HepG2 (cell line): ENCODE results near the gene MIEF2. TPM values are rescaled to one million over a fixed set of nuclear protein-coding genes. Genes with fewer than 3 reads are reported as not detected.

Experiments
- BRCA1 ChIP-seq: sonication (generic); formaldehyde crosslinking; IDR thresholded peaks from 2 replicates; pipeline ENCODE4 v1.4.0; 2020; ENCODE audit warnings: missing genetic modification reagents
- CREB3 ChIP-seq: sonication (generic); formaldehyde crosslinking; IDR thresholded peaks from 2 replicates; pipeline ENCODE4 v1.5.0; 2020; ENCODE audit warnings: missing genetic modification reagents
- FOSL1 ChIP-seq: sonication (generic); formaldehyde crosslinking; IDR thresholded peaks from 2 replicates; pipeline ENCODE4 v1.9.0; 2021; ENCODE audit warnings: missing genetic modification reagents, borderline replicate concordance
- GRHL1 ChIP-seq: sonication (generic); formaldehyde crosslinking; conservative IDR thresholded peaks from 2 replicates; pipeline ENCODE4 v1.8.0; 2022; ENCODE audit warnings: missing genetic modification reagents
- KDM3A ChIP-seq: IDR thresholded peaks from 2 replicates; pipeline ENCODE4 v1.6.1; 2018; ENCODE audit warnings: low read depth, missing compliant biosample characterization
- KLF9 ChIP-seq: IDR thresholded peaks from 2 replicates; pipeline ENCODE4 v1.6.1; 2016; ENCODE audit warnings: low read depth
- MZF1 ChIP-seq: sonication (generic); formaldehyde crosslinking; IDR thresholded peaks from 2 replicates; pipeline ENCODE4 v1.8.1; 2023; ENCODE audit warnings: mild to moderate bottlenecking, missing genetic modification reagents, borderline replicate concordance
- NCOA1 ChIP-seq: sonication (generic); formaldehyde crosslinking; IDR thresholded peaks from 2 replicates; pipeline ENCODE4 v1.9.0; 2021; ENCODE audit warnings: missing genetic modification reagents
- POLR2G ChIP-seq: fragments of 200-400 bp; formaldehyde crosslinking; IDR thresholded peaks from 2 replicates; pipeline ENCODE4 v1.6.1; 2018; ENCODE audit warnings: mild to moderate bottlenecking, low read depth, low read length, moderate library complexity
- SP5 ChIP-seq: IDR thresholded peaks from 2 replicates; pipeline ENCODE4 v1.6.1; 2016; ENCODE audit warnings: low read depth, borderline replicate concordance
- TMF1 ChIP-seq: sonication (generic); formaldehyde crosslinking; IDR thresholded peaks from 2 replicates; pipeline ENCODE4 v1.8.1; 2022; ENCODE audit warnings: low read depth, missing genetic modification reagents
- ZFX ChIP-seq: sonication (generic); formaldehyde crosslinking; IDR thresholded peaks from 2 replicates; pipeline ENCODE4 v1.4.0; 2020; ENCODE audit warnings: mild to moderate bottlenecking, low read depth, missing genetic modification reagents, moderate library complexity
- ZNF207 ChIP-seq: fragments of 450-650 bp; IDR thresholded peaks from 2 replicates; pipeline ENCODE4 v1.6.1; 2016; ENCODE audit warnings: antibody characterized with exemption, borderline replicate concordance
- ZNF510 ChIP-seq: sonication (generic); formaldehyde crosslinking; IDR thresholded peaks from 2 replicates; pipeline ENCODE4 v1.4.0; 2020; ENCODE audit warnings: low read depth, mild to moderate bottlenecking, missing genetic modification reagents
- ZNF687 ChIP-seq: sonication (generic); formaldehyde crosslinking; IDR thresholded peaks from 2 replicates; pipeline ENCODE4 v1.5.1; 2020; ENCODE audit warnings: mild to moderate bottlenecking, missing genetic modification reagents, moderate library complexity
- ZNF839 ChIP-seq: sonication (generic); formaldehyde crosslinking; IDR thresholded peaks from 2 replicates; pipeline ENCODE4 v1.4.0; 2020; ENCODE audit warnings: missing genetic modification reagents, mild to moderate bottlenecking, borderline replicate concordance
- polyA plus RNA-seq, 8 experiments: library from polyadenylated mRNA; depleted of rRNA in 3 of 8; stranded (reverse) in 7 of 8; unstranded in 1 of 8; fragments of >200 nt; fragmentation: Illumina TruSeq in 4 of 8; extraction: Trizol in 4 of 8; gene quantifications; 2 replicates each; pipeline versions ENCODE4 v1.2.1 to v1.2.3, GENCODE V29; 2011 to 2016; ENCODE audit warnings: low read depth in 4 of 8, missing spikeins in 1 of 8, mixed read lengths in 1 of 8; ENCODE audit not compliant: insufficient read depth in 1 of 8
- total RNA-seq, 5 experiments: library from RNA; depleted of rRNA; stranded (reverse); fragments of >200 nt; fragmentation: Illumina TruSeq; extraction: Trizol; gene quantifications; 2 replicates each; pipeline ENCODE4 v1.2.3, GENCODE V29; 2016; ENCODE audit warnings: low read depth in 1 of 5
- TF ChIP-seq, protein P1 (sequence below): sonication (generic); formaldehyde crosslinking; IDR thresholded peaks from 2 replicates; pipeline ENCODE4 v1.8.1; 2023; ENCODE audit warnings: mild to moderate bottlenecking, inconsistent platforms, moderate library complexity, missing genetic modification reagents, borderline replicate concordance
- TF ChIP-seq, protein P2 (sequence below): sonication (generic); formaldehyde crosslinking; IDR thresholded peaks from 2 replicates; pipeline ENCODE4 v1.9.0; 2022; ENCODE audit warnings: low read depth, missing genetic modification reagents
- TF ChIP-seq, protein P3 (sequence below): sonication (generic); formaldehyde crosslinking; IDR thresholded peaks from 2 replicates; pipeline ENCODE4 v1.5.0; 2020; ENCODE audit warnings: missing genetic modification reagents, mild to moderate bottlenecking, borderline replicate concordance

The MIEF2 gene
- total and polyA plus RNA-seq, 2 of the 13 experiments (the other 11 are each of a cell fraction or from before 2014, with no cell fraction given): 6.0 to 8.0 TPM

GRCh38 chr17:18257982-18258355, 2.5 kb upstream of the MIEF2 start (continued):
- TF ChIP-seq KDM3A (CRISPR knock-in tag): no peak
- no peak for TF ChIP-seq CREB3
- TF ChIP-seq, protein P1, sequence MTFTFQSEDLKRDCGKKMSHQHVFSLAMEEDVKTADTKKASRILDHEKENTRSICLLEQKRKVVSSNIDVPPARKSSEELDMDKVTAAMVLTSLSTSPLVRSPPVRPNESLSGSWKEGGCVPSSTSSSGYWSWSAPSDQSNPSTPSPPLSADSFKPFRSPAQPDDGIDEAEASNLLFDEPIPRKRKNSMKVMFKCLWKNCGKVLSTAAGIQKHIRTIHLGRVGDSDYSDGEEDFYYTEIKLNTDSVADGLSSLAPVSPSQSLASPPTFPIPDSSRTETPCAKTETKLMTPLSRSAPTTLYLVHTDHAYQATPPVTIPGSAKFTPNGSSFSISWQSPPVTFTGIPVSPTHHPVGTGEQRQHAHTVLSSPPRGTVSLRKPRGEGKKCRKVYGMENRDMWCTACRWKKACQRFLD (CRISPR knock-in tag): 0 out of 2 replicates have a peak, but pooled peaks have one; percentile 23
- TF ChIP-seq, protein P2, sequence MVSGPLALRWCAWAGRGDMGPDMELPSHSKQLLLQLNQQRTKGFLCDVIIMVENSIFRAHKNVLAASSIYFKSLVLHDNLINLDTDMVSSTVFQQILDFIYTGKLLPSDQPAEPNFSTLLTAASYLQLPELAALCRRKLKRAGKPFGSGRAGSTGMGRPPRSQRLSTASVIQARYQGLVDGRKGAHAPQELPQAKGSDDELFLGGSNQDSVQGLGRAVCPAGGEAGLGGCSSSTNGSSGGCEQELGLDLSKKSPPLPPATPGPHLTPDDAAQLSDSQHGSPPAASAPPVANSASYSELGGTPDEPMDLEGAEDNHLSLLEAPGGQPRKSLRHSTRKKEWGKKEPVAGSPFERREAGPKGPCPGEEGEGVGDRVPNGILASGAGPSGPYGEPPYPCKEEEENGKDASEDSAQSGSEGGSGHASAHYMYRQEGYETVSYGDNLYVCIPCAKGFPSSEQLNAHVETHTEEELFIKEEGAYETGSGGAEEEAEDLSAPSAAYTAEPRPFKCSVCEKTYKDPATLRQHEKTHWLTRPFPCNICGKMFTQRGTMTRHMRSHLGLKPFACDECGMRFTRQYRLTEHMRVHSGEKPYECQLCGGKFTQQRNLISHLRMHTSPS (CRISPR knock-in tag): 0 out of 2 replicates have a peak, but pooled peaks have one; percentile 56
- no peak for TF ChIP-seq ZNF207
- no peak for TF ChIP-seq FOSL1 (CRISPR knock-in tag)
- TF ChIP-seq POLR2G: no peak
- 0 out of 2 replicates have a peak, but pooled peaks have one; percentile 27 for TF ChIP-seq KLF9 (CRISPR knock-in tag)
- TF ChIP-seq, protein P3, sequence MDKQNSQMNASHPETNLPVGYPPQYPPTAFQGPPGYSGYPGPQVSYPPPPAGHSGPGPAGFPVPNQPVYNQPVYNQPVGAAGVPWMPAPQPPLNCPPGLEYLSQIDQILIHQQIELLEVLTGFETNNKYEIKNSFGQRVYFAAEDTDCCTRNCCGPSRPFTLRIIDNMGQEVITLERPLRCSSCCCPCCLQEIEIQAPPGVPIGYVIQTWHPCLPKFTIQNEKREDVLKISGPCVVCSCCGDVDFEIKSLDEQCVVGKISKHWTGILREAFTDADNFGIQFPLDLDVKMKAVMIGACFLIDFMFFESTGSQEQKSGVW (CRISPR knock-in tag): no peak
- TF ChIP-seq ZNF687 (CRISPR knock-in tag): 0 out of 2 replicates have a peak, but pooled peaks have one; percentile 6
- TF ChIP-seq TMF1 (CRISPR knock-in tag): no peak
- TF ChIP-seq BRCA1 (CRISPR knock-in tag): no peak
- no peak for TF ChIP-seq GRHL1 (CRISPR knock-in tag)
- TF ChIP-seq ZFX (CRISPR knock-in tag): no peak
- no peak for TF ChIP-seq SP5 (CRISPR knock-in tag)
- TF ChIP-seq MZF1: no peak
- no peak for TF ChIP-seq NCOA1
- 0 out of 2 replicates have a peak, but pooled peaks have one; percentile 13 for TF ChIP-seq ZNF510 (CRISPR knock-in tag)
- TF ChIP-seq ZNF839 (CRISPR knock-in tag): peak; percentile 62; the same call in 1 of the 2 replicates
